HG02623 (cell line): ENCODE results near the gene DUOXA1.
"Not testable (repeated sequence)": the region's sequence is repeated elsewhere in the genome, so short reads cannot be mapped to it uniquely, and the experiment has no call there.

Experiments used
- ATAC-seq: cut with Tn5 transposase; IDR thresholded peaks from one replicate; pipeline ENCODE4 v1.9.1; 2021; ENCODE audit warnings: moderate library complexity; ENCODE audit not compliant: unreplicated experiment

DUOXA1 gene

GRCh38 chr15:45151998-45152828 is 22.5 kb upstream of the DUOXA1 start:
- no peak for ATAC-seq

- ATAC-seq = no peak
Observed at GRCh38 chr15:45150997-45151396, 21.3 kb upstream of the DUOXA1 start.

GRCh38 chr15:45150481-45150880 is 20.8 kb upstream of the DUOXA1 start:
- ATAC-seq = no peak

GRCh38 chr15:45149060-45149459 is 19.4 kb upstream of the DUOXA1 start:
- no peak for ATAC-seq

- ATAC-seq = no peak
Observed at GRCh38 chr15:45148076-45149059, 18.7 kb upstream of the DUOXA1 start.

GRCh38 chr15:45147606-45148005 is 17.9 kb upstream of the DUOXA1 start:
- ATAC-seq = no peak

- ATAC-seq = no peak
Observed at GRCh38 chr15:45146405-45146804, 16.7 kb upstream of the DUOXA1 start.

GRCh38 chr15:45144775-45145174 is 15.1 kb upstream of the DUOXA1 start:
- ATAC-seq = no peak

GRCh38 chr15:45143946-45144345 is 14.3 kb upstream of the DUOXA1 start:
- no peak for ATAC-seq

DNA sequence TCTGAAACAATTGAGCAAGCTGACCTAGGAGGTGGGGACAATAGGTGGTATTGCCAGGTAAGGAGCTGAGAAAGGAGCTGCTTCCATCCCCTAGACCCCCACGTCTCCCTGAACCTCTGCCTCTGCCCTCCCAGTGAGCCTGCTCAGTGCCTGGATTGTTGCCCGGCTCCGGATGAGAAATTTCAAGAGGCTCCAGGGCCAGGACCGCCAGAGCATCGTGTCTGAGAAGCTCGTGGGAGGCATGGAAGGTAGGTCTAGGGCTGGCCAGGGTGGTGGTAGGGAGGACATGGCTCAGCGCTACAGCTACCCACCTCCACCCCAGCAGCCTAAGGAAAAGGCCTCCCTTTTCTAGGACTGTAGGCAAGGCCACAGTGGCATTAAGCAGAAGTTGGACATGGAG is 13.4 kb upstream of the DUOXA1 start:
- ATAC-seq = no peak

DNA sequence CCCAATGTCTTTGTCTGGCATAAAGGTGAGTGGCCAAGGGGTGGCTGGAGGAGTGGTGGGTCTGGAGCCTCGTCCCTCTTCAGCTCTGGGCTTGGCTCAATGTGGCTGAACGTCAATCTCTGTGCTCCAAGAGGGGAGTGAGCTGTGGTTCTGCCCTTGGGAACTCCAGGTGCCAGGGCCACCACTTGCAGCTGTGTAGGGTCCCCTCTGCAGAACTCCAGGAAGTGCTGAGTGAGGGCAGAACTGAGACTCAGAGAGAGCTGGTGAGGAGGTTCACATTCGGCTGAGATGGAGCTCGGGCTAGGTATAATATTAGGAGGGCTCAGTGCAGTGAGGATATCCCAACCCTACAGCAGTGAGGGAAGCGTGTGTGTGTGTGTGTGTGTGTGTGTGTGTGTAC is 11.7 kb upstream of the DUOXA1 start:
- ATAC-seq = no peak

GRCh38 chr15:45140557-45141250 is 11.0 kb upstream of the DUOXA1 start:
- no peak for ATAC-seq

DNA sequence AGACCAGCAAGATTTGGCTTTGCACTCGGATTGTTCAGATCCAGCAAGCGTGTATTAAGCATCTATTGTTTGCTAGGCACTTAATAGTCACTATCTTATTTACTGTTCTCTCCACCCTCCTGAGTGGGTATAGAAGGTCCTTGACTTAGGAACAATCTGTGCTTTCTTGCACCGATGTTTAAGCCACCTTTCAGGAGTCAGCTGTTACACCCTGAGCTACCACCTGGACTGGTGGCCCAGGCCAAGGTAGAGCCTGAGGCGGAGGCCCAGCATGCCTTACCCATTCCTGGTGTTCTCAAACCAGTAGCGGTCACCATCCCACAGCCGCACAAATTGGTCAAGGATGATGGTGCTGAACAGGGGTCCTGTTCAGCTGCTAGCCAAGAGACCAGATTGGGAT is 10.1 kb upstream of the DUOXA1 start:
- ATAC-seq = no peak

DNA sequence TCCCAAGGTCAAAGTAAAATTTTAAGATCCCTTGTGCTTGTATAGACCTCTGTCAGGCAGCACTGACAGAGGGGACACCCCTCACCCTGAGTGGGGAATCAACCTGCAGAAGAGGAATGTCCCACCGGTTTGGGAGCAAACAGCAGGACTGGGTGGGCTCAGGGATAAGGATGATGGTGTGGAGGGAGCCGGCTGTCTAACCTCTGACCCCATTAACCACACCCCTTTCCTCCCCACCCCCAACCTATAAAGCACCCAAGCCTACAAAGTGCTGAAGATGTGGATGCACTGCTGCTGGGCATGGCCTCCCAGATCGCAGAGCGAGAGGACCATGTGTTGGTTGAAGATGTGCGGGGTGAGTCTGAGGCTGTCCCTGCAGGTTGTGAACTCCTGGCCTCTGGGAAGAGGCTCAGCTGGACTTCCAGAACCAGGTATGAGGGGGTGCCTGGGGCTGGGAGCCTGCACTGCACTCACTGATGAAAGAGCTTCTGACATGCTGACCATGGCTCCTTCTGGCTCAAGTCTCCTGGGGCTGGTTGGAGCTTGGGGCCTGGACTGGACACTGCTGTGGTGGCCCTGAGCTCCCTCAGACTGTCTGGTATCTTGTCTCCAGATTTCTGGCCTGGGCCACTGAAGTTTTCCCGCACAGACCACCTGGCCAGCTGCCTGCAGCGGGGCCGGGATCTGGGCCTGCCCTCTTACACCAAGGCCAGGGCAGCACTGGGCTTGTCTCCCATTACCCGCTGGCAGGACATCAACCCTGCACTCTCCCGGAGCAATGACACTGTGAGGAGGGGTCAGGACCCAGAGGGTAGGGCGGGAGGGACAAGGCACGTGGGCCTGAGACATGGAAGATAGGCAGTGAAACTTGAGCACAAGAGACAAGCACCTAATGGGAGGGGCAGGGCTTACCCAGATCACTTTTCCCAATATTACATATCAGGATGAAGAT is 9.4 kb upstream of the DUOXA1 start:
- no peak for ATAC-seq

DNA sequence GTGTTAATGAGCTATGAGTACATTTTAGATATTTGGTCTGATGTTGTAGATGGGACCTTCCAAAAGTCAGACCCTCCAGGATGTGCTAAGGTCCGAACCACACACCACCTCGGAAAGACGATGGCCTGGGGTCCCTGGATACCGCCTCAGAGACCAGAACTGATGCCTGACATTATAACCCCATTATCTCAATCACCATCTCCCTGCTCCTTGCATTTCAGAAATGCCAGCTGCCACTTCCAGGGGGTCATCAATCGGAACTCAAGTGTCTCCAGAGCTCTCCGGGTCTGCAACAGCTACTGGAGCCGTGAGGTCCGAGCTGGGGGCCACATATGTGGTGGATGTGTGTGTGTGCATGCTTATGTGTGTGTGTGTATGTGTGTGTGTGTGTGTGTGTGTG is 8.0 kb upstream of the DUOXA1 start:
- no peak for ATAC-seq

GRCh38 chr15:45136378-45136764 is 6.7 kb upstream of the DUOXA1 start:
- no peak for ATAC-seq

- not testable (repeated sequence) for ATAC-seq
Observed at GRCh38 chr15:45135705-45136377, 6.2 kb upstream of the DUOXA1 start.

- ATAC-seq = no peak
Observed at GRCh38 chr15:45134682-45135604, 5.3 kb upstream of the DUOXA1 start.

DNA sequence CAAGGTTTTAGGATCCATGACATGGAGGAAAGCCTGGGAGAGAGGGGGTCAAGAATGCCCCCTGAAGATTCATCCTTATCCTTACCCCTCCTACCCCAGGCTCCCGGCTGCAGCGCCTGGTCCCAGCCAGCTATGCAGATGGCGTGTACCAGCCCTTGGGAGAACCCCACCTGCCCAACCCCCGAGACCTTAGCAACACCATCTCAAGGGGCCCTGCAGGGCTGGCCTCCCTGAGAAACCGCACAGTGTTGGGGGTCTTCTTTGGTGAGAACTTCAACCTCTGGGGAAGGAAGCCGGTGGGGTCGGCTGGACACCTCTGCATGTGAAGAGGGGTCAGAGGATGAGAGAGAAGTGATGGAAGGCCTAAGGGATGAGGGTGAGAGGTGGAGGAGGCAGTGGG is 4.4 kb upstream of the DUOXA1 start:
- no peak for ATAC-seq
